H7 (cell line): ENCODE measurements around the gene ABCA8. TPM values are rescaled to one million over a fixed set of nuclear protein-coding genes. Genes with fewer than 3 reads are reported as not detected.
A peak's percentile ranks its signal among the peaks of the same experiment; 100 is the strongest.

Source experiments
- DNase-seq: peaks from one replicate; pipeline ENCODE4 v3.0.0; 2012
- H3K27me3 ChIP-seq: 2 replicates; pipeline ENCODE4 v1.6.0; 2011; ENCODE audit warnings: mild to moderate bottlenecking, low read length; ENCODE audit not compliant: control insufficient read depth, insufficient read depth
- H3K36me3 ChIP-seq: replicated peaks from 2 replicates; pipeline ENCODE4 v1.5.1; 2011; ENCODE audit warnings: low read length; ENCODE audit not compliant: control insufficient read depth, insufficient read depth
- H3K4me3 ChIP-seq: 2 replicates; pipeline ENCODE4 v1.5.1; 2011; ENCODE audit warnings: low read depth, mild to moderate bottlenecking, control low read depth, low read length, moderate library complexity; ENCODE audit not compliant: insufficient read depth
- total RNA-seq: library from RNA; depleted of rRNA; stranded (reverse); fragments of >200 nt; shearing (Covaris generic); gene quantifications from 2 replicates; pipeline ENCODE4 v1.2.3, GENCODE V29; 2014

ABCA8 gene
- total RNA-seq, 1 experiment from 2014 or later, result not detected

DNA sequence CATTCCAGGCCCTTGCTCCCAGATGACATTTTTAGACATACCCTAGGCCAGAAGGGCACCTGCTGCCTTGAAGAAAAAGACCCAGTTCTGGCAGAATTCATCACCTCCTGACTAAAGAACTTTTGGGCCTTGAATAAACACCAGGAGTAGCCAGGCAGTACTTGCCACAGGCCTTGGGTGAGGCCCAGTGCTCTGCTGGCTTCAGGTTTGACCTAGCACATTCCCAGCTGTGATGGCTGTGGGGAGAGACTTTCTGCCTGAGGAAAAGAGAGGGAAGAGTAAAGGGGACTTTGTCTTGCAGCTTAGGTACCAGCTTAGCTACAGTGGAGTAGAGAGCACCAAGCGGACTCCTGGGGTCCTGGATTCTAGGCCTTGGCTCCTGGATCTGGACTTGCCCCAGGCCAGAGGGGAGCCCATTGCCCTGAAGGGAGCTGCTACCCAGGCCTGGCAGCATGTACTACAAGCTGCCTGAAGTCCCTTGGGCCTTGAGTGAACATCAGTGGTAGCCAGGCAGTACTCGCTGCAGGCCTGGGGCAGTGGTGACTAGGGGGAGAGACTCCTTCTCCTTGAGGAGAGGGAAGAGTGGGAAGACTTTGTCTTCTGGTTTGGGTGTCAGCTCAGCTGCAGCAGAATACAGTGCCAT is 44.3 kb downstream of the ABCA8 start:
- no peak for DNase-seq
- H3K27me3 ChIP-seq, result no peaks in the 10 kb centered on the region

GRCh38 chr17:68910251-68910705 is 44.9 kb downstream of the ABCA8 start:
- no peak for DNase-seq
- H3K36me3 ChIP-seq, result no peaks in the 10 kb centered on the region

More for the DNA sequence above, 44.3 kb downstream of the ABCA8 start:
- Histone ChIP-seq H3K4me3 (no peak overlapping the region), H3K36me3 (no peaks in the 10 kb centered on the region)

GRCh38 chr17:68909066-68909465 is 46.1 kb downstream of the ABCA8 start:
- no peak for DNase-seq
- no peak overlapping the region for H3K4me3 ChIP-seq
- H3K27me3 ChIP-seq, result no peaks in the 10 kb centered on the region
- H3K36me3 ChIP-seq, result no peaks in the 10 kb centered on the region

More at GRCh38 chr17:68910251-68910705, 44.9 kb downstream of the ABCA8 start:
- H3K27me3 ChIP-seq, result no peaks in the 10 kb centered on the region
- H3K4me3 ChIP-seq, result no peak overlapping the region

DNA sequence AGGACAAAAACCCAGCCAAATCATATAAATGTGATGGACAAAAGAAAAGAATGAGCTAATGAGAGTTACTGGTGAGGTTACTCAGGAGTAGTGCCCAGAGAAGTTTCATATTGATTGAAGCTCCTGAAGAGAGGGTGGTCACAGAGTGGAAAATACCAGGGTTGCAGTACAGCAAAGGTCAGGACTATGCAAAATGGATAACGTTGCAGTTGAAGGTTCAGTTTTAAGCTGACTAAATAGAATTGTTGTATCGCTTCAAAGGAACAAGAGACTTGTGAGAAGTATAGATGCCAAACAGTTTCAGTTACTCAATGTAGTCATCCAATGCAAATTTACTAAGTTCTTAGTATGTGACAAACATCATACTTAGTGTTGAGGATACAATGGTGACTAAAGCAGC is 47.1 kb downstream of the ABCA8 start:
- H3K27me3 ChIP-seq, result no peaks in the 10 kb centered on the region
- no peak for DNase-seq
- no peak overlapping the region for H3K4me3 ChIP-seq
- no peaks in the 10 kb centered on the region for H3K36me3 ChIP-seq

GRCh38 chr17:68906638-68907037 is 48.6 kb downstream of the ABCA8 start:
- no peaks in the 10 kb centered on the region for H3K27me3 ChIP-seq
- no peak overlapping the region for H3K4me3 ChIP-seq
- peak; percentile 9 for DNase-seq
- no peaks in the 10 kb centered on the region for H3K36me3 ChIP-seq

- DNase-seq, result no peak
- Histone ChIP-seq H3K27me3 (no peaks in the 10 kb centered on the region), H3K36me3 (no peaks in the 10 kb centered on the region), H3K4me3 (no peak overlapping the region)
These were observed 51.9 kb downstream of the ABCA8 start for GRCh38 chr17:68903286-68903685.

- DNase-seq, result no peak
- Histone ChIP-seq H3K36me3 (no peaks in the 10 kb centered on the region), H3K27me3 (no peaks in the 10 kb centered on the region), H3K4me3 (no peak overlapping the region)
These were observed 57.6 kb downstream of the ABCA8 start for GRCh38 chr17:68897557-68897956.

DNA sequence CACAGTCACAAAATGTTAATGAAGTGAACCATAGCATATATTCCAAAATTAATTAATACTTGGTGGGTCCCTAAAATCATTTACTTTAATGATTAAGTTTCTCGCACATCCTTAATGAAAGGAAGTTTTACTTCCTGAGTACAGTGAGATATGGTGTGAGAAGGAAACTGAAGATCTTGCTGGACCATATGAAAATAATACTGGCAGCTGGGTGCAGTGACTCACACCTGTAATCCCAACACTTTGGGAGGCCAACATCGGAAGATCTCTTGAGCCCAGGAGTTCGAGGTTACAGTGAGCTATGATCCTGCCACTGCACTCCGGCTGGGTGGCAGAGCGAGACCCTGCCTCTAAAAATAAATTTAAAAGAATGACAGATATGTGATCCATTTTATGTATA is 62.5 kb downstream of the ABCA8 start:
- Histone ChIP-seq H3K36me3 (no peaks in the 10 kb centered on the region), H3K4me3 (no peak overlapping the region), H3K27me3 (no peaks in the 10 kb centered on the region)
- no peak for DNase-seq

GRCh38 chr17:68892193-68892592 is 63.0 kb downstream of the ABCA8 start:
- DNase-seq, result no peak
- no peaks in the 10 kb centered on the region for H3K36me3 ChIP-seq
- no peak overlapping the region for H3K4me3 ChIP-seq
- no peaks in the 10 kb centered on the region for H3K27me3 ChIP-seq

DNA sequence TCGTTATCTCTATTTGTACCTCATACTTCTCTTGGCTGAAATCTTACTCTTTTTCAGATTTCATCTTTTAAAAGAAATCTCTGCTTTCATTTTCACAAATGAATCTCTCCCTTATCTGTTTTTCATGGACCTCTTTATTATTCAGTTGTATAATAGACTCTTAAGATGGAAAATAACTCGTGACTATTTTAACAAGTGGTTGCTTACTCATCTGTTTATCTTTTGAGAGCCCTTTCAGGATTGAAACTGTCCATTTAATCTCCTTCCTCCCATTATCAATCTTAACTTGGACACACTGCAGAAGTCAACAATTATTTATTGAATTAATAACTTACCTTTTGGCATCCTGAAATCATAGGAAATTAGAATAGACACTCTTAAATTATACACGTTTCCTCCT is 68.8 kb downstream of the ABCA8 start:
- Histone ChIP-seq H3K4me3 (no peak overlapping the region), H3K36me3 (no peaks in the 10 kb centered on the region), H3K27me3 (no peaks in the 10 kb centered on the region)
- DNase-seq, result no peak

DNA sequence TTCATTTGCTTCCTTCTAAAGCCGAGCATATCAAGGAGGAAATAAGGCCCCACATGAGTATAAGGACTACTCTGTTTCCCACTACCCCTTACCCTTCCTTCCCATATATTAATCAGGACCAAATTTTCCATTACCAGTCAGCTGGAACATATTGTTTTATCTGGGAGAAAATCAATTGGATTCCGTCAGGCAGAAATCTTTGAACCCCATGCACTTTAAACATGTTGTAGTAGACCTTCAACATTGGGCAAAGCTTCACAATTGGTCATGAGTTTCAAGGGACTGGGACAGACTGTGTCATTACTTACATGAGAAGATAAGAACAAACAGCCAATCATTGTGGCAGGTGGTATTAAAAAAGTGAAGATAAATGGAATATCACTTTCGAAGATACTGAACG is 70.3 kb downstream of the ABCA8 start:
- Histone ChIP-seq H3K36me3 (no peaks in the 10 kb centered on the region), H3K27me3 (no peaks in the 10 kb centered on the region), H3K4me3 (no peak overlapping the region)
- no peak for DNase-seq

DNA sequence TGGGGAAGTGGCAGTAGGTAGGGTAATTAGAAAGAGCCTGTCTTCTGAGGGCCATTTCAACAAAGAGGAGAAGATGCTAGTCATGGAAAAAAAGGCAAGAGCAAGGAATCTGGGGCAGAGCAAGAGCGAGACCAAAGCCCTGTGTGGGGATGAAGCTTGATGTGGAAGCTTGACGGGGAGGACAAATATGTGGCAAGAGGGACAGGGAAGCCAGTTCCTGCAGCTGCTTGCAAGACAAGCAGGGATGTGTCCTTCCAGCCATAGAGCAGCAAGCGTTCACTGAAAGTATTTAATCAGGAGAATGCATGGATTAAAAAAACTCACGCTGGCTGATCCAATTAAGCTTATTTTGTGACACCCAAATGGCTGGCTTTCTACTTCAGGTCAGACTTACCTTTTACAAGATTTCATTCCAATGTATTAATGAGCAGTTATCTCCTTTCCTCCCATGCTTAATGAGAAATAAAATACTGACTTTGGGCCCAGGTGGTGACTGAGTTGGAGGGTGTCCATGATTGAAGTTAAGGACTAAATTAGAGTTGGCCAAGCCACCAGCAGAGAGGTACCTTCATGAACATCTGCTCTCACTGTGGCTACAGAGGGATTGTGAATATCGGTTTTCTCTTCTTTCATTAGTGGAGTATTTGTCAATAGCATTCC is 76.8 kb downstream of the ABCA8 start:
- Histone ChIP-seq H3K27me3 (no peaks in the 10 kb centered on the region), H3K36me3 (no peaks in the 10 kb centered on the region), H3K4me3 (no peak overlapping the region)
- DNase-seq, result no peak

DNA sequence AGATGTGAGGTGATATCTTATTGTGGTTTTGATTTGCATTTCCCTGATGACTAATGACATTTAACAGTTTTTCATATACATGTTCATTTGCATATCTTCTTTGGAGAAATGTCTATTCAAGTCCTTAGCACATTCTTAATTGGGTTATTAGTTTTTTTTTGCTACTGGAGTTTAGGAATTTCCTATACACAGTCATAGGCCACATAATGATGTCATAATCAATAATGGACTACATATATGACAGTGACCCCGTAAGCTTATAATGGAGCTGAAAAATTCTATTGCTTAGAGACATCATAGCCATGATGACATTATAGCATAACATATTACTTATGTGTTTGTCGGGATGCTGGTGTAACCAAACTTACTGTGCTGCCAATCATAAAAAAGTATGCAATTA is 83.7 kb downstream of the ABCA8 start:
- no peaks in the 10 kb centered on the region for H3K27me3 ChIP-seq
- no peak overlapping the region for H3K4me3 ChIP-seq
- no peaks in the 10 kb centered on the region for H3K36me3 ChIP-seq
- DNase-seq, result no peak

GRCh38 chr17:68870976-68871375 is 84.2 kb downstream of the ABCA8 start:
- Histone ChIP-seq H3K27me3 (no peaks in the 10 kb centered on the region), H3K4me3 (no peak overlapping the region), H3K36me3 (no peaks in the 10 kb centered on the region)
- DNase-seq, result no peak

GRCh38 chr17:68870161-68870826 is 84.9 kb downstream of the ABCA8 start:
- Histone ChIP-seq H3K36me3 (no peaks in the 10 kb centered on the region), H3K4me3 (no peak overlapping the region), H3K27me3 (no peaks in the 10 kb centered on the region)
- no peak for DNase-seq
